NCI-H1694 treated with DMSO at 0.1 percent for 48 hours (cell line): Measurements from ENCODE around the gene TMEM120A.

Experiments used
- DNase-seq: peaks from one replicate; lab custom pipeline; 2025; lab: John Stamatoyannopoulos, UW

Gene TMEM120A

DNA sequence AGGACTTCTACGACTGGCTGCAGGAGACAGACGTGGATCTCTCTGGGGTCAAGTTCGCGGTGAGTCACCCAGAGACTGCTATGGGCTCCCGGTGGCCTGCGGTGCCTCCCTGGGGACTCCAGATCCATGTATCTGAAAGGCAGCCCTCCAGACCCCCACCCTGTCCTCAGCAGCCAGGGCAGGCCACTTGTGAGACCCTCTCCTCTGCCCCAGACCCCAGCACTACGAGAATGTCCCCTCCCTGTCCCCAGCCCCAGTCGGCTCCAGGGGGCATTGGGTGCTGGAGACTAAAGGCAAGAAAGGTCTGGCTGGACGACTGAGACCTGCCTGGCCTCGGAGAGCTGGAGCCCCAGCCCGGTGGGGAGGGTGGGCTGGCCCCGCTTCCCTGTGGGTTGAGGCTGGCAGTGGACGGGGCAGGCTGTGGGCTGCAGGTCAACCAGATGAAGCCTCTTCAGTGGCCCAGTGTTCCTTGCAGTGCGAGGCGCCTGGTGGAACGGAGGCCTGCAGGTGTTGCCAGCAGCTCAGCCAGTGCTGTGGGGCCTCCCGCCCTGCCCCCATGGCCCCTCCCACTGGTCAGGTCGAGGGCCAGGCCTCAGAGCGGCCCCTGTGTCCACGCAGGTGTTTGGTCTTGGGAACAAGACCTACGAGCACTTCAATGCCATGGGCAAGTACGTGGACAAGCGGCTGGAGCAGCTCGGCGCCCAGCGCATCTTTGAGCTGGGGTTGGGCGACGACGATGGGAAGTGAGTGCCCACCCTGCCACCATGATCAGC is 13.8 kb downstream of the TMEM120A start:
- no peak for DNase-seq

GRCh38 chr7:75979759-75980429 is 14.5 kb downstream of the TMEM120A start:
- DNase-seq, result no peak

DNA sequence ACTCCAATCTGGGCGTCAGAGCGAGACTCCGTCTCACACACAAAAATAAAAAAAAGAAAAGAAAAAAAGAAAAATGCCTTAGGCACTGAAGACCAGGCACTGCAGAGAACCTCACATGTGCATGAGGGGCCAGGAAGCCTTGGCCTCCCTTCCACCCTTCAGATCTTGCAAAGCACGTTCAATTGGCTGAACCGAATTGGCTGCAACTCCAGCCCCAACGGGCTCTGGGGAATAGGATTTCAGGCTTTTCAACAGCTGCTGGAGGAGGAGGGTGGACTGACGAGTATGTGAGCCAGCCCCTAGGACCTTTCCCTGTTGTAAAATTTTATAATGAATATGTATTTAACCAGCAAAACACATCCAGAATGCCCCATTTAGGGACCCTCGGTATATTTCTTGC is 16.7 kb downstream of the TMEM120A start:
- DNase-seq, result peak; percentile 44

GRCh38 chr7:75971961-75972763 is 22.2 kb downstream of the TMEM120A start:
- DNase-seq, result no peak

DNA sequence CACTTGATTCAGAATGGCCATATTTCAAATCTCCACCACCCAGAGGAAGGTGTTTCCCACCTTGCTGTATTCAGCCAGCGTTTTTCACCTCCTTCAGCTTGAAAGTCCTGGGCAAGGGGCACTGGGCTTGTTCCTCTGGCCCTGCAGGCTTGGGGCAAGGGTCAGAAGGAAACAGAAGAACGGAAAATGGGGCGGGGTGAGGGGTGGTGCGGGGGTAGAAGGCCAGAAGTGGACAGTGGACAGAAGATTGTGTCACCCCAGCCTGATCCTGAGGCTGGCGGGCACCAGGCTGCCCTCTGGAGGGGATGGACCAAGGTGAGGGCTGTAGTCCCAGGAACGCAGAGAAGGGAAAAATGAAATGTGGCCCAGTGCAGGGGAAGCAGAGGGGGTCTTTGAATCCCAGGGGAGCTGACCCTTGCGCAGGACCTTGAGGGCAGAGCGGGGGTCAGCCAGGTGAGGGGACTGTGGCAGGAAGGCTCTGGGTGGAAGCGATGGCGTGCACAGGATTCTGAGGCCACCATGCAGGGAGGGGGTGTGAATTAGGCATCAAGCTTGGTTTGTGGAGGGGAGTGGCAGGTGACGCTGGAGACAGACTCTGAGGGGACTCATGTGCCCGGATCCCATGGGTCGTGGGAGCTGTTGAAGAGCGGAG is 23.0 kb downstream of the TMEM120A start:
- DNase-seq, result no peak

- DNase-seq, result no peak
Observed at GRCh38 chr7:75969704-75970498, 24.5 kb downstream of the TMEM120A start.

DNA sequence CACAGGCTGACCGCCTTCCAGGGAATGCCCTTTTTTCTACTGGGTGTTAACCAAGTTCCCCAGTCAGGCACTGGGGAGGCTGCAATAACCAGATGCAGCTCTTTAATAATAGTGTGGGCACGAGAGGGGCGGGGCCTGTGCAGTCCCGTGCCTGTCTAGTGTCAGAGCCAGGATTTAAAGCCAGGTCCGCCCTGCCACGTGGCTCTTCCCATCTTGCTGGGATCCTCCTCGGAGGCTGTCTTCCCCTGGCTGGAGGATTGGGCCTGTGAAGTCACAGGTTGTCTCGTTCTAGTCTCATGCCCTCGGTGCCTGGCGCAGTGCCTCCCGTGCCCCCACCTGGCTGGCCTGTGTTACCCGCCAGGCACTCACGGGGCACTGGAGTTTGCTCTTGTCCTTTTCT is 25.2 kb downstream of the TMEM120A start:
- DNase-seq, result no peak

- no peak for DNase-seq
Observed at GRCh38 chr7:75968561-75969001, 25.8 kb downstream of the TMEM120A start.

GRCh38 chr7:75968012-75968411 is 26.4 kb downstream of the TMEM120A start:
- DNase-seq, result no peak

GRCh38 chr7:75967487-75967997 is 26.9 kb downstream of the TMEM120A start:
- no peak for DNase-seq

DNA sequence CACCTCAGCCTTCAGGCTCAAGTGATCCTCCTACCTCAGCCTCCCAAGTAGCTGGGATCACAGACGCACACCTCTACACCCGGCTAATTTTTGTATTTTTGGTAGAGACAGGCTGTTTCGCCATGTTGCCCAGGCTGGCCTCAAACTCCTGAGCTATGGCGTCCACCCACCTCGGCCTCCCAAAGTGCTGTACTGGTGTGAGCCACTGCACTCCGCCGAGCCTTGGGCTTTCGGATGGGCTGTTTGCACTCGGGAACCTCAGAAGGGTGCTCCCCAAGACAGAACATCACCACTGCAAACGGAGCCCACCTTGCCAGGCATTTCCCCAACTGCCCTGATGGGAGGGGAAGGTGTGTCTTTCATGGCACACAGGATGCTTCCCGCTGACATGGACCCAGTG is 27.3 kb downstream of the TMEM120A start:
- no peak for DNase-seq

GRCh38 chr7:75966190-75966961 is 28.0 kb downstream of the TMEM120A start:
- DNase-seq, result peak; percentile 50

DNA sequence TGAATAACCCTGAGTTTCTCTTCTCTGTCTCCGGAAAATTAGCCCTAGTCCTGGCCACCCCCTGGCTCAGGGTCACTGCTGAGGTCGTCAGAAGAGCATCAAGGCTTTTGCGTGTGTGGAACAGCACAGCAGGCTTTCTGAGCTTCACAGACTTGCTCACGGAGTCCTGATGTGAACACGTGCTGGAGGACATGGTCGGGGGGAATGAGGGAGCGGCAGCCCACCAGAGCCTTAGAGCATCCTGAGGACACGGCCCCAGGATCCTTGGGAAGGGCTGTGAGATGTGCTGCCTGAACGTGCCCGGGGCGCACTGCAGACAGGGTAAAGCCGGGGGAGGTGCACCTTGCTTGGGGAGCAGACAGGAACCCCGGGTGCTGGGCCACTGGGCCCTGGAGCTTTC is 28.8 kb downstream of the TMEM120A start:
- DNase-seq, result no peak

DNA sequence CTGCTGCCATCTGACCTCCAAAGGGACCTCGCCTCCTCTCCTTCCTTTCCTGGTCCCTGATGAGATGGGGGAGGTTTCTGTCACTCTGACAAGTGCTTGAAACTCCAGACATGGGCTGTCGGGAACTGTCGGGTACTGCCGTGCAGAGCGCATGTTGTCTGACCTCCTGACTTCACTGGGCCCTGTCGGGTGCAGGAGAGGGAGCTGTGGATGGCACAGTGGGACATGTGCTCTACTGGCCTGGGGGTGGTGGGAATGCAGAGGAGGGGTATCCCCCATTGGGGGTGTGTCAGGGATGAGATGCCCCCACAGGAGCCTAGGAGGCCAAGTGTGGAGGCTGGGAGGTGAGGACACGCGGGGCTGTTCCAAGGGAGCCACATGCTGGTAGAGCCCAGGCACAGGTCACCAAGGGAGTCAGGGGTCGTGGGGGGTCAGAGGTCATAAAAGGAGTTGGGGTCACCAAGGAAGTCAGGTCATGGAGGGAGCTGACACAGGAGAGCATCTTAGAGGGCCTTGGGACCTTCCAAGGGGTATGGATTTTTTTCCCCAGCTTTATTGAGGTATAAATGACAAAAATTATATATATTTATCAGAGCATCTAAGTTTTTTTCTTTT is 30.9 kb downstream of the TMEM120A start:
- DNase-seq, result no peak

- DNase-seq, result no peak
Observed at GRCh38 chr7:75962607-75963380, 31.6 kb downstream of the TMEM120A start.

DNA sequence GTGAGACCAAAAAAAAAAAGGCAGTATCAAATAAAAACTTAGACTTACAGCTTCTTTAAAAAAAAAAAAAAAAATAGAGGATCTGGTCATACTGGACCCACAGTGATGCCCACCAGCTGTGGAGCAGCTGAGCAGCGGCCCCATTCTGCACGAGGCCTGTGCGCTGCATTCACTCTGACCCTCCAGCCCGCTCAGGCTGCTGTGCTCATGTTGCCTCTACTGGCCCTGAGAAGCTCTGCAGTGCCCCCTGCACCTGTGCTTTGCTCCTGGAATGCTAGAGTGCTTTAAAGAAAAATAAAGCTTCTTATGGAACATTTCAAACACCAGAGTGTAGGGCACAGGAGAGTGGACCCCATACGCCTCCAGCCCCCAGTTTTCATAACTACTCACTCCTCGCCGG is 33.2 kb downstream of the TMEM120A start:
- no peak for DNase-seq

DNA sequence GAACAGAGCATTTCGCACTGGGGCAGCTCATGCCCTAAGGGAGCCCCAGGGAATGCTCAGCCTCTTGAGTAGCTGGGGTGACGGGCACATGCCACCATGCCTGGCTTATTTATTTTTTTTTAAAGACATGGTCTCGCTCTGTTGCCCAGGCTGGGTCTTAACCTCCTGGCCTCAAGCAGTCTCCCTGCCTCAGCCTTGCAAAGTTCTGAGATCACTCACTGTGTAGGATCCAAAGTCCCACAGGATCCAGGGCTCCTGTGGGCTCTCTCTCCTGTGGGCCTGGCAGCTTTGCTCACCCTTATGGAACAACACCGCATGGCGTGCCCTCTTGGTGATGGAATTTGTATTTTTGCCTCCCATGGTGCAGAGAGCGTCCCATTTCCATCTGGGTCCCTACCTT is 34.0 kb downstream of the TMEM120A start:
- DNase-seq, result no peak

DNA sequence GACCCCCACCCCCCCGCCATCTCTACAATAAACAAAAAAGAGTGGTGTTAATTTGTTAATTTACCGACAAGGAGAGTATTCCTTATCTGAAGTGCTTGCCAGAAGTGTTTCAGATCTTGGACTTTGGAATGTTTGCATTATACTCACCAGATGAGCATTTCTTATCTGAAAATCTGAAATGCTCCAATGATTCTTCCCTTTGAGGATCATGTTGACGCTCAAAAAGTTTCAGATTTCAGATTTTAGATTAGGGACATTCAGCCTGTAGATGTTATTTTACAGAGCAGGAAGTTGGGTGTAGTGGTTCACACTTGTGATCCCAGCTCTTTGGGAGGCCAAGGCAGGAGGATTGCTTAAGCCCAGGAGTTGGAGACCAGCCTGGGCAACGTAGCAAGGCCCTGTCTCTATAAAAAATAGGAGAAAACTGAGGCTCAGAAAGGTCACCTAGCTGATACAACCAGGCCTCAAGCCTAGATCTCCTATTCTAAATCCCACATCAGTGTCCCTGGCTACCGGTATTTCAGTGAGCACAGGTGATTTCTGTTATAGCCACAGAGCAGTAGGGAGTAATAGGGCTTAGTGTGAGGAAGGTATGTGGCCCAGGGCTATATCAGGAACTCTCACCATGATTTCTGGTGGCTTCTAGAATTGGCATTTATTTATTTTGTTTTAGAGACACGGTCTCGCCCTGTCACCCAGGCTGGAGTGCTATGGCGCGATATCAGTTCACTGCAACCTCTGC is 35.4 kb downstream of the TMEM120A start:
- no peak for DNase-seq
